Type B pancreatic cell (in vitro differentiated cells): ENCODE measurements around the gene MAPK6. TPM values are rescaled to one million over a fixed set of nuclear protein-coding genes. Genes with fewer than 3 reads are reported as not detected.
A peak's percentile ranks its signal among the peaks of the same experiment; 100 is the strongest.
"Not testable (repeated sequence)": the region's sequence is repeated elsewhere in the genome, so short reads cannot be mapped to it uniquely, and the experiment has no call there.

Source experiments
- DNase-seq: peaks from one replicate; pipeline ENCODE4 v3.0.0; 2021; ENCODE audit warnings: mixed read lengths; ENCODE audit not compliant: unreplicated experiment; ENCODE audit errors: extremely low spot score
- H3K27ac Mint-ChIP-seq: 2 replicates; pipeline ENCODE4 v1.8.0; 2021; ENCODE audit warnings: mild to moderate bottlenecking, mixed read lengths
- H3K27me3 Mint-ChIP-seq: 2 replicates; pipeline ENCODE4 v1.8.0; 2021; ENCODE audit warnings: mixed read lengths
- H3K36me3 Mint-ChIP-seq: 2 replicates; pipeline ENCODE4 v1.8.0; 2021; ENCODE audit warnings: mixed read lengths
- H3K4me1 Mint-ChIP-seq: one replicate; pipeline ENCODE4 v1.8.0; 2021; ENCODE audit warnings: mixed read lengths; ENCODE audit not compliant: unreplicated experiment
- H3K4me3 Mint-ChIP-seq: 2 replicates; pipeline ENCODE4 v1.8.0; 2021; ENCODE audit warnings: mild to moderate bottlenecking, mixed read lengths
- H3K9me3 Mint-ChIP-seq: 2 replicates; pipeline ENCODE4 v1.8.0; 2021; ENCODE audit warnings: mixed read lengths
- total RNA-seq: library from RNA; stranded (reverse); gene quantifications from 2 replicates; pipeline ENCODE4 v1.2.1, GENCODE V29; 2021; ENCODE audit warnings: low replicate concordance
- TF ChIP-seq, protein P1 (sequence below): fragments of 200-600 bp; sonication (generic); conservative IDR thresholded peaks from 2 replicates; pipeline ENCODE4 v1.5.0; 2021; ENCODE audit warnings: antibody characterized with exemption, mild to moderate bottlenecking

The MAPK6 gene
- total RNA-seq, 1 donor from 2014 or later: 56.6 TPM

DNA sequence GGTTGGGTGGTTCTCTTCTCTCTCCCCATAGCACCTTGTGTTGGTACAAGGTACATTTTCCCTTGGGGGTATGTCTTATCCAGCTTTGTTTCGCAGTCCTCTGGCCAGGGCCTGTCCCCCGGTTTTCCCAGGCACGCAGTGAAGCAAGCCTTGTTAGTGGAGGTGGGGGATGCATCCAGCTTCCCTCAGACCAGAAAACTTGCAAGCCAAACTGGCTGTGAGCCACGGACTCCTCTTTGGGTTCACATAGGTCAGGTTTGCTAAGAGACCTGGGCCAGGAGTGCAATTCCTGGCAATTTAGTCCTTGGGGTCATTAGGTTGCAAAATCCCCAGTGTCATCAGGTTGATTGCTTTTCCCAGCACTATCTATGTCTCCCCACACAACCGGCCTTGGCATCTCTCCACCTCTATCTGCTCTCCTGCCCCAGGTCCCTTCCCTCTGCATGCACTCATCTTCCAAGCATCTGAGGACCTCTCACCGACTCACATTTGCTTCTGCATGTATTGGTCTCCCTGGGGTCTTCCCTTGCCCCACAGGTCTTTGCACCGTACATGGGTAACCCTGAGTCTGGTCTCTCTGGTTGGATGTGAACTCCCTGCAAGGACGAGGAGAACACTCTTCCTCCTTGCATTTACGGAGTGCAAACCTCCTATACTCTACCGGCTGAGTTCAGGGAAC is 59.3 kb downstream of the MAPK6 start:
- H3K36me3 Mint-ChIP-seq: no peaks in the 10 kb centered on the region
- H3K9me3 Mint-ChIP-seq: no peaks in the 10 kb centered on the region
- DNase-seq: no peak
- peaks cover 2% of the 10 kb centered on the region for H3K27me3 Mint-ChIP-seq
- H3K4me1 Mint-ChIP-seq: no peaks in the 10 kb centered on the region
- TF ChIP-seq, protein P1, sequence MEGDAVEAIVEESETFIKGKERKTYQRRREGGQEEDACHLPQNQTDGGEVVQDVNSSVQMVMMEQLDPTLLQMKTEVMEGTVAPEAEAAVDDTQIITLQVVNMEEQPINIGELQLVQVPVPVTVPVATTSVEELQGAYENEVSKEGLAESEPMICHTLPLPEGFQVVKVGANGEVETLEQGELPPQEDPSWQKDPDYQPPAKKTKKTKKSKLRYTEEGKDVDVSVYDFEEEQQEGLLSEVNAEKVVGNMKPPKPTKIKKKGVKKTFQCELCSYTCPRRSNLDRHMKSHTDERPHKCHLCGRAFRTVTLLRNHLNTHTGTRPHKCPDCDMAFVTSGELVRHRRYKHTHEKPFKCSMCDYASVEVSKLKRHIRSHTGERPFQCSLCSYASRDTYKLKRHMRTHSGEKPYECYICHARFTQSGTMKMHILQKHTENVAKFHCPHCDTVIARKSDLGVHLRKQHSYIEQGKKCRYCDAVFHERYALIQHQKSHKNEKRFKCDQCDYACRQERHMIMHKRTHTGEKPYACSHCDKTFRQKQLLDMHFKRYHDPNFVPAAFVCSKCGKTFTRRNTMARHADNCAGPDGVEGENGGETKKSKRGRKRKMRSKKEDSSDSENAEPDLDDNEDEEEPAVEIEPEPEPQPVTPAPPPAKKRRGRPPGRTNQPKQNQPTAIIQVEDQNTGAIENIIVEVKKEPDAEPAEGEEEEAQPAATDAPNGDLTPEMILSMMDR: no peak
- H3K4me3 Mint-ChIP-seq: no peak overlapping the region
- no peak overlapping the region for H3K27ac Mint-ChIP-seq

DNA sequence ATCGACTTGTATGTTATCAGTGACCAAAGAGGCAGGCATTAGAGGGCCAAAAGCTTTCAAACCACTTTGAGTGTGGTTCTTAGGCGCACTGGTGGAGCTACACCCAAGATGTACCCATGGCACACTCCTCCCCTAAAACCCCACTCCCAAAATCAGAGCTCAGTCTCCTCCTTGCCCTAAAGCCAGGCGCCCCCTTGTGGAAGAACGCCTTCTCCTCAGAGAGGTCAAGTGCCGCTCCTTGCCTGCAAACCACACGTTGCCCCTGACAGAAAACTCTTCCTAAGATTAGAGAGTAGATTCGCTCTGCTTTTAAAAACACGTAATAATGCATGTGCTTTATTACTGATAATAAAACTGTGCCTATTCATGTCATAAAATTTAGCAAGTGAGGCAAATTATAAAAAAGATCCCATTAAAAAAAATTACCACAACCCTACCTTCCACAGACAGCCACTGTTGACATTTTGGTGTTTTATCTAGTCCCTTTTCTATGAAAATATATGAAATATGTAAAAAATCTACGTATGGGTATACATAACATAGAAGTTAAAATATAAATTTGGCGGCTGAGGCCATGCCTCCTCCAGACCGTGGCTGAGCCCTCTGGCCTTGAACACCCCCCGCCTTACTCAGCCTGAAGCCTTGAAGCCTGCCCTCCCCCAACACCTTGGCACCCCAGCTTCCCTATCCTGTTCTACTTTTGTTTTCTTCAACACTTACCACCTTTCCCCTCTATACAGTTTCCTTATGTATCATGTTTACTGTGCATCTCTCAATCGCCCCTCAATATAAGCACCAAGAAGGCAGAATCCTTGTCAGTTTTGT is 60.1 kb downstream of the MAPK6 start:
- H3K9me3 Mint-ChIP-seq: no peaks in the 10 kb centered on the region
- no peaks in the 10 kb centered on the region for H3K4me1 Mint-ChIP-seq
- TF ChIP-seq, protein P1: peak; percentile 84
- H3K27ac Mint-ChIP-seq: no peak overlapping the region
- H3K4me3 Mint-ChIP-seq: no peak overlapping the region
- peak; percentile 75 for DNase-seq
- H3K36me3 Mint-ChIP-seq: no peaks in the 10 kb centered on the region
- H3K27me3 Mint-ChIP-seq: peaks cover 2% of the 10 kb centered on the region

DNA sequence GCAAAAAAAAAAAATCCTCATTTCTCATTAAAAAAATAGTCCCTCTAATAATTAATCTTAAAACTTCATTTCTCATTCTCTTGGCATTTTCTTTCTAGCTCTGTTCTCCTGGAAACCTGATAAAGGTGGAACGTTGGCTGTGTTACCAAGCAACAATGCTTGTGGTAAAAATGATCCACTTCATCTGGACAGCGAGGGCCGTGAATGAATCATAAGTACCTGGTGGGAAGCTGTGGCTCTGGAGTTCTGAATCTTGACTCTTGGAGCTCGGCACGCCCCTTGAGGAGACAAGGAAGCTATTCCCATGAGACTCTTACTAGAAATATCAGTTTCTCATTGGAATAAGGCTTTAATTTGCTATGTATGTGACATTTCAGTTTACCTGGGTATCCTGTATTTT is 61.0 kb downstream of the MAPK6 start:
- H3K4me1 Mint-ChIP-seq: no peaks in the 10 kb centered on the region
- no peak for DNase-seq
- peaks cover 2% of the 10 kb centered on the region for H3K27me3 Mint-ChIP-seq
- TF ChIP-seq, protein P1: no peak
- H3K27ac Mint-ChIP-seq: no peak overlapping the region
- H3K36me3 Mint-ChIP-seq: no peaks in the 10 kb centered on the region
- H3K9me3 Mint-ChIP-seq: peaks cover under 1% of the 10 kb centered on the region
- peak overlapping the region; percentile 25 for H3K4me3 Mint-ChIP-seq

DNA sequence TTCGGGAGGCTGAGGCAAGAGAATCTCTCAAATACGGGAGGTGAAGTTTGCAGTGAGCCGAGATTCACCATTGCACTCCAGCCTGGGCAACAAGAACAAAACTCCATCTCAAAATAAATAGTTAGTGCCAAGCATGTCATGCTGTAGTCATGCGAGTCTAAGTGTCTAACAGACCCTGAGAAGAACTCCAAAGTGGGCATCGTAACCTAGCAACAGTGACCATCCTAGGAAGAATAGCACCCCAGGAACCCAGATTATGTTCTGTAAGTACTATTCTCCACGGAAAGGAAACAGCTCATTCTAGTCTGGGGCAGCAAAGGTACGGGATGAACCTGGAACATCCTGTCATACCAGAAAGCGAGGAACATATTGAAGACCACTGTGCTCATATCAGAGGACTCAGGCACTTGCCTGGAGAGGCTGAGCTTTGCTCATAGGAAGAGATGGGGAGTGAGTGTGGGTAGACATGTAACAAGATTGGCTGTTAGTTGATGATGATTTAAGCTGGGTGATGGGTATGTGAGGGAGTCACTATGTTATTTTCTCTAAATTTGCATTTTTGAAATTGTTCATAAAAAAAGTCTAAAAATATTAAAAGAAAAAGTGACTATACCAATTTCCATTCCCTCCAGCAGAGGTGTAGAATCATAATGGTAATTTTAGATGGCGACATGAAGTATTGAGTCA is 61.8 kb downstream of the MAPK6 start:
- TF ChIP-seq, protein P1: no peak
- no peak overlapping the region for H3K27ac Mint-ChIP-seq
- DNase-seq: no peak
- H3K9me3 Mint-ChIP-seq: peaks cover 4% of the 10 kb centered on the region
- H3K36me3 Mint-ChIP-seq: no peaks in the 10 kb centered on the region
- H3K4me1 Mint-ChIP-seq: no peaks in the 10 kb centered on the region
- H3K4me3 Mint-ChIP-seq: no peak overlapping the region
- peaks cover 6% of the 10 kb centered on the region for H3K27me3 Mint-ChIP-seq

DNA sequence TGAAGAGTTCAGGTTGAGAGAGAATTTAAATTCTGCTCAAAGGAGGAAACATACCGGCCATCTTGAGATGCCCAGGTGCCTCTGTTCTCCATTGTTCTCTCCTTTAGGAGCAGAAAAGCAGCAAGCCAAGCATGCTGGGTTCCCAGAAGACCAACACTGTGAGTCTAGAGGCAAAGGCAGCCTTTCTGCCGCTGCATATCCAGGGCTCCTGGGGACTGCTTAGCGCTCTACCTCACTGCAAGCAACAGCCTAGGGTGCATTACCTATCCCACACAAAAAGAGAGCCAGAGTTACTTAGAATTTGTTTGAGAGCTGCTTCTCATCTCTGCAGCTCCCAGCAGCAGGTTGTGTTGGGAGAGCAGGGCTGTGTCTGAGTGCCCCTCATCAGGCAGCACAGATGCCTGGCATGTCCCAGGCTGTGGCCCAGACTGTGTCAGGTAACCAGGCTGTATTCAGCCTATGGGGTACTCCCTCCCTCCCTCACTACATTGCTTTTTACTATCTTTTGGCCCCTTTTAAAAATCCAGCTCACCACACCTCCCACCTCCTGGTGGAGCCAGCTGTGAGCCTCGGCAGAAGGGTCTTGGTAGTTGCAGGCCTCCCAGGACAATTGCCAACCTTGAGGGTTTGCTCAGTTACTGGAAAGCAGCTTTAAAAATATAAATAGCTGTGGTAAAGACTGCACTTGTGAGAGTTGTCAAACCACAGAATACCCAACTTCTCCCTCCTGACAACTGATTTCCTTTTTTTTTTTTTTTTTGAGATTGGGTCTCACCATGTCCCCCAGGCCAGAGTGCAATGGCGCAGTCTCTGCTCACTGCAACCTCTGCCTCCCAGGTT is 63.4 kb downstream of the MAPK6 start:
- Mint-ChIP-seq H3K4me1 (no peaks in the 10 kb centered on the region), H3K9me3 (peaks cover 4% of the 10 kb centered on the region), H3K27ac (no peak overlapping the region), H3K27me3 (peaks cover 6% of the 10 kb centered on the region), H3K4me3 (no peak overlapping the region), H3K36me3 (no peaks in the 10 kb centered on the region)
- DNase-seq: no peak
- TF ChIP-seq, protein P1: no peak

DNA sequence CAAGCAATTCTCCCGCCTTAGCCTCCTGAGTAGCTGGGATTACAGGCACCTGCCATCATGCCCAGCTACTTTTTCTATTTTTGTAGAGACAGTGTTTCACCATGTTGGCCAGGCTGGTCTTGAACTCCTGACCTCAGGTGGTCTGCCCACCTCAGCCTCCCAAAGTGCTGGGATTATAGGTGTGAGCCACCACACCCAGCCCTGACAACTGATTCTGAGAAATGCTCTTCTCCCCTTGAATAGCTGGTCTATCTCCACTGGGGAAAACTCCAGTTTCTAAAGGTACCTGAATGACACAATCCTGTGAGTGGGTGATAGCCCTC is 64.0 kb downstream of the MAPK6 start:
- H3K4me3 Mint-ChIP-seq, H3K9me3 Mint-ChIP-seq, H3K4me1 Mint-ChIP-seq, H3K27me3 Mint-ChIP-seq, H3K27ac Mint-ChIP-seq, DNase-seq, H3K36me3 Mint-ChIP-seq: not testable (repeated sequence)
